Coronary artery (tissue), 2 donors: ENCODE data around the gene QTRT2.

Experiments
- DNase-seq: peaks from one replicate; pipeline ENCODE4 v3.0.0-alpha.2; 2017; ENCODE audit warnings: low spot score
- H3K27ac ChIP-seq, 2 donors: fragments of 200-600 bp; sonication (generic); one replicate each; pipeline ENCODE4 v1.5.1; 2016 to 2019
- H3K4me3 ChIP-seq: fragments of 200-600 bp; sonication (generic); 2 replicates; pipeline ENCODE4 v1.5.1; 2016; ENCODE audit warnings: mild to moderate bottlenecking, moderate library complexity
- TF ChIP-seq, protein P1 (sequence below): fragments of 200-600 bp; sonication (generic); IDR thresholded peaks from one replicate; pipeline ENCODE4 v1.5.1; 2019; ENCODE audit warnings: antibody characterized with exemption

The QTRT2 gene

DNA sequence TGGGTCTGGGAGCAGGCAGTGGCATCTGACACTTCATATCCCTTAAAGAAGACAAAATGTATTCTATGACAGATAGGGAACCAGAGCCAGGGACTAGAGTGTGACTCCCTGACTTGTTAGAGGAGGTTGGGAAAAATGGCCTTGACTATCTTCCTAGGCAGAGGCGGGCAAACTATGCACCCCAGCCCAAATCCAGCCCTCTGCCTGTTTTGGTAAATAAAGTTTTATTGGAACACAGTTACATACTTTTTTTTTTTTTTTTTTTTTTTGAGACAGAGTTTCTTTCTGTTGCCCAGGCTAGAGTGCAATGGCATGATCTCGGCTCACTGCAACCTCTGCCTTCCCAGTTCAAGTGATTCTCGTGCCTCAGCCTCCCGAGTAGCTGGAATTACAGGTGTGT, 47.3 kb downstream of the QTRT2 start:
- no peak overlapping the region for H3K4me3 ChIP-seq
- H3K27ac ChIP-seq, result no peak overlapping the region
- TF ChIP-seq, protein P1, sequence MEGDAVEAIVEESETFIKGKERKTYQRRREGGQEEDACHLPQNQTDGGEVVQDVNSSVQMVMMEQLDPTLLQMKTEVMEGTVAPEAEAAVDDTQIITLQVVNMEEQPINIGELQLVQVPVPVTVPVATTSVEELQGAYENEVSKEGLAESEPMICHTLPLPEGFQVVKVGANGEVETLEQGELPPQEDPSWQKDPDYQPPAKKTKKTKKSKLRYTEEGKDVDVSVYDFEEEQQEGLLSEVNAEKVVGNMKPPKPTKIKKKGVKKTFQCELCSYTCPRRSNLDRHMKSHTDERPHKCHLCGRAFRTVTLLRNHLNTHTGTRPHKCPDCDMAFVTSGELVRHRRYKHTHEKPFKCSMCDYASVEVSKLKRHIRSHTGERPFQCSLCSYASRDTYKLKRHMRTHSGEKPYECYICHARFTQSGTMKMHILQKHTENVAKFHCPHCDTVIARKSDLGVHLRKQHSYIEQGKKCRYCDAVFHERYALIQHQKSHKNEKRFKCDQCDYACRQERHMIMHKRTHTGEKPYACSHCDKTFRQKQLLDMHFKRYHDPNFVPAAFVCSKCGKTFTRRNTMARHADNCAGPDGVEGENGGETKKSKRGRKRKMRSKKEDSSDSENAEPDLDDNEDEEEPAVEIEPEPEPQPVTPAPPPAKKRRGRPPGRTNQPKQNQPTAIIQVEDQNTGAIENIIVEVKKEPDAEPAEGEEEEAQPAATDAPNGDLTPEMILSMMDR, result no peak
- DNase-seq, result no peak

DNA sequence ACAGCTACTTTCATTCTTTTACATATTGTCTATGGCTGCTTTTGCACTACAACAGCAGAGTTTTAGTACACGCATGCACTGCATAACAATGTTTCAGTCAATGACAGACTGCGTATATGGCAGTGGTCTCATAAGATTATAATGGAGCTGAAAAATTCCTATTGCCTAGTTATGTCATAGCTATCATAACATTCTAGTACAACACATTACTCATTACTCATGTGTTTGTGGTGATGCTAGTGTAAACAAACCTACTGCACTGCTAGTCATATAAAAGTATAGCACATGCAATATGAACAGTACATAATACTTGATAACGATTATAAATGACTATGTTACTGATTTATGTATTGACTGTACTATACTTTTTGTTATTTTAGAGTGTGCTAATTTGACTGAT, 47.9 kb downstream of the QTRT2 start:
- no peak overlapping the region for H3K4me3 ChIP-seq
- DNase-seq, result no peak
- TF ChIP-seq, protein P1, result no peak
- H3K27ac ChIP-seq, result no peak overlapping the region

DNA sequence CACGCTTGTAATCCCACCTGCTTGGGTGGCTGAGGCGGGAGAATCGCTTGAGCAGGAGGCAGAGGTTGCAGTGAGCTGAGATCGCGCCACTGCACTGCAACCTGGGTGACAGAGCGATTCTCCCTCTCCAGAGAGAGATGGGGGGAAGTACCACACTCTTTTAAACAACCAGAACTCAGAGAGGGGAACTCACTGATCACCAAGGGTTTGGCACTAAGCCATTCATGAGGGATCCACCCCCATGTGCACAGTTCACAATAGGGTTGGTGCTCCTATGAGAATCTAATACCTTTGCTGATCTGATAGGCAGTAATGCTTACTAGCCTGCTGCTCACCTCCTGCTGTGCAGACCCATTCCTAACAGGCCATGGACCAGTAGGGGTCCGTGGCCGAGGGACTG, 51.6 kb downstream of the QTRT2 start:
- no peak for DNase-seq
- TF ChIP-seq, protein P1, result no peak
- H3K27ac ChIP-seq, result no peak overlapping the region
- H3K4me3 ChIP-seq, result no peak overlapping the region

DNA sequence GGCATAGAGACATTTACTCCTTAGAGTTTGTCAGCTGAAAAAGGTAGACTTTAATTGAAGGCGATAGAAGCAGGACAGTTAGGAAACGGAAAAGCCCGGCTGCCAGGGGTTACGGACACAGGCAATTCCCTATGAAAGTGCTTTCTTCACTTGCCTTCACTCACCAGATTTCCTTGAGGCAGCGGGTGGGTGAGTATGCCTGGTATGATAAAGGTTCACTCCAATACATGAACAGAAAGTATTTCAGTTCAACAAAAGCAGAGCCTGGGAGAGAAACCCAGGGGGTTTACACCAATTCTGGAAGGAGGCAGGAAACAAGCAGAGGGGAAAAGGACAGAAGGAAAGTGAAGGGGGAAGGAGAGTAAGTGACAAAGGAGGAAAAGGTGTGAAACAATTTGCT, 53.9 kb downstream of the QTRT2 start:
- TF ChIP-seq, protein P1, result no peak
- Histone ChIP-seq H3K4me3 (no peak overlapping the region), H3K27ac (no peak overlapping the region)
- DNase-seq, result no peak

DNA sequence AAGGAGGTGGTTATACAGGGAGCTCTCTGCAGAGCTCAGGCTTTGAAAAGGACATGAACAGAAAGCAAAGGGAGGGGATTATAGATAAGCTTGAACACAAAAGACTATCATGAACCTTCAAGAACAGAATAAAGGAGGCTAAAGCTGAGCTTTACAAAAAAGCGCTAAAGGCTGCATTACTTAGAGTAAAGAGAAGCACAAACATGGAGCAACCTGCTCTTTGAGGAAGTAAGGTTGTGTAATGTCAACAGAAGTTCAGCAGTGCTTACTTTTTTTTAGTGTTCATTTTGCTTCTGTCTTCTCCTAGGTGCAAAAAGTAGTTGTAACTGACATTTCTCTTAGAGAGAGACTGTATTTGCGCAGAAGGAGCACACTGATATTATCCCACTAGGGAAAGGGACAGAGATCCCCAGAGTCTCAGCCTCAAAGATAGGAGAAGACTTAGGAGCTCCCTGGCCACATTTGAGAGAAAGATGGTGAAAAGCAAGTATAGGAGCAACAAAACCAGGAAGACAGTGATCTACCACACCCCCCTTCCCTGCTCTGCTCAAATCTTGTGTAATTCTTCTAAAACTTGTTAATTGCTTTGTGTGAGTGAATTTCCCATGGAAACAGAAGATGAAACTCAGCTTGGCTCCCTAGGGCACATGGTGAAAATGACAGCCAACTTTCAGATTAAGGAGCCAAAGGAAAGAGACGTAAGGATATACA, 54.7 kb downstream of the QTRT2 start:
- no peak for DNase-seq
- Histone ChIP-seq H3K27ac (no peak overlapping the region), H3K4me3 (no peak overlapping the region)
- TF ChIP-seq, protein P1, result no peak

DNA sequence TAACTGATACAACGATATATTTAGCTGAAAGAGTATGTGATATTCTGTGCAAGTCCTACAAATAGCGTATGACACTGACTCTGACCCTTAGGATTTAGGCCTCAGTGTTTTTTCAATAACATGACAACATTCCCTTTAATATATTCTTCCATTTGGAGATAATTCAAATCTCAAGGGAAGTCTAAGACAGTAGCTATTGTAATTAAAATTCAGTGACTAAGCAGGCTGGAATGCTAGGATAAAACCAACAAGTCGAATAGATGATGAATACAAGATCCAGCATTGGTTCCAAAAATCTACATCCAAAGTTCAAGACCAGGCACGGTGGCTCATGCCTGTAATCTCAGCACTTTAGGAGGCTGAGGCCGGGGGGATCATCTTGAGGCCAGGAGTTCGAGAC, 56.2 kb downstream of the QTRT2 start:
- DNase-seq, result no peak
- Histone ChIP-seq H3K27ac (no peak overlapping the region), H3K4me3 (no peak overlapping the region)
- TF ChIP-seq, protein P1, result no peak

DNA sequence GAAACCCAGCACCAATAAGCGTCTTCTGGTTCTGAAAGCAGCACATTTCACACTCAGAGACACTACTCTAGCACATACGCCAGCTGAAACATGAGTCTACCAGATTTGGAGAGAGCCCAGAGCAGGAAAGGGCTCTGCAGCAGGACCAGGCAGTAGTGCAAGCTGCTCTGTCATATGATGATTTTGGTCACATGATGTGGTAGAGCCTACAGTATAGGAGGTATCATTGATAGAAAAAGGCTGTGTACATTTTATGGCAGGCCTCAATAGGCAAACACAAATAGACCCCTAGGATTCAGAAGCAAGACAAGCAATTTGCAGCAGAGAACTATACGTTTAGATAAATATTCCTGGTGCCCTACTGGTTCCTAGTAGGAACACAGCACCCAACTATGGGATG, 58.2 kb downstream of the QTRT2 start:
- H3K27ac ChIP-seq, result no peak overlapping the region
- TF ChIP-seq, protein P1, result no peak
- DNase-seq, result no peak
- H3K4me3 ChIP-seq, result no peak overlapping the region
